ENCODE results near the gene PAX8.

The PAX8 gene

DNA sequence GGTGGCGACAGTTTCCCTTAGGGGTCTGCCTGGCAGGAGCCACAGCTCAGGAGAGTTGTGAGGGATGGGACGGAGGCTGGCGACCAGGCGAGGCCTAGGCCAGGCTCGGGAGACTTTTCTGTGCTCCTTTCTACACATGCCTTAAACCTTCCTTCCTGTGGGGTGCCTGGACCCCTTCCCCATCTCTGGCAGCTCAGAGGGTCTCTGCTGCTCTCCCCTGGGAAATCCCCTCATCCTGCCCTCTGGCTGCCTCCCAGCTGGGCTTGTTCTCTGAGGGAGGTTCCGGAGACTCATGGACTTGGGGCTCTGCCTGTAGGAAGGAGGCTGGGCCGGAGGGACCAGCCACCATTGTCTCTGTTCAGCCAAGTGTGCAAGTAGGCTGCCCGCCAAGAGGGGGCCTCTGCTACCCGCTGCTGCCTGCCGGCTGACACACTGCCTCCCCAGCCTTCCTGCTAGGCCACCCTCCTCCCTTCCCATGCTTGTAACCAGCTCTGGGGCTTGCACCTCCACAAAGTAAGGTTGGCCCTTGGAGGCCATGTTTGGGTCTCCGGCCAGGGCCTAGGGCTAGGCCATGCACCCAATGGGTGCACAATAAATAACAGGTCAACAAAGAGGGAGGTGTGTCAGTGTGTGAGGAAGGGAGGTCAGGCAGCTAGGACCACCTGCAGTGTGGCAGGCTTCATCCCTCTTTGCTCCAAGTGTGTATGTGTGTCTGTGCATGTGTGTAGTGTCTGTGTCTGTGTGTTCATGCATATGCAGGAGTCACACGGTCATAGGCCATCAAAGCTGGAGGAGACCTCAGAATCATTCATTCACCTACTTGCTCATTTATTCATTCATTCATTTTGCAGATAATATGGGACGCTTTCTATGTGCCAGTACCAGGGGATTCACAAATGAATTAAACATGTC is 76.2 kb downstream of the PAX8 start:
- no peak for DNase-seq

DNA sequence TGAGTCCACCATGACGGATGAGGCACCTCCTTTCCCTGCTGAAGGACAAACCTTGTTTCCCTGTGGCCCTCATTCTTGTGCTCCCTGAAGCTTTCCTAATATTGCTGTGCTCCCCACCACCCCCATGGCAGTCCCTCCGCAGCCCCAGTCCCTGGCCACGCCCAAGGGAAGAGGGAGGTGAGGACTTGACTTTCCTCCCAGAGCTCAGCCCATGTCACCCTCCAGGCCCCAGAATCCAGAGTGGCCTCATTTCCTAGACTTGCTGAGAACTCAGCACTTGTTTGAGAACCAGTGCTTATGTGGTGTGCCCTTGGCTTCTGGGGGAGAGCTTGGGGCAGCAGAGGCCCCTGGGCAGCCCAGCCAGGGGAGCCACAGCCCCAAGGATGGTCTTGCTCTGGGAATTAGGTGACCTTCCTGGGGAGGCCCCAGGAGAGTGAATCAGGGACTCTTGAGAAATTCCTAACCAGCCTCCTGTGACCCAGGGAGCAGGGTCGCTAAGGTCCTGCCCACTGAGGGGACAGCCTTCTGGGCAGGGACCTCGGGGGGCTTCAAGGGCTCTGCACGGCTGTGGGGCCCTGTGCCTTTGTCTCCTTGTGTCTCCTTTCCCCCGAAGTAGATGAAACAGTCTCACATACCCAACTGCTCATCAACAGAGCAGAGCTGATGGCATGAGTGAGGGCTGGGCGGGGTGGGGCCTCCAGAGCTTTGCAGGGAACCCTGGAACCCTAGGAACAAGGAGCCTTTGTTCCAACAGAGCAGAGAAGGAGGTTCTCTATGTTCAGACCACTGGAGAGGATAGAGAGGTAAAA is 77.0 kb downstream of the PAX8 start:
- DNase-seq, result no peak

DNA sequence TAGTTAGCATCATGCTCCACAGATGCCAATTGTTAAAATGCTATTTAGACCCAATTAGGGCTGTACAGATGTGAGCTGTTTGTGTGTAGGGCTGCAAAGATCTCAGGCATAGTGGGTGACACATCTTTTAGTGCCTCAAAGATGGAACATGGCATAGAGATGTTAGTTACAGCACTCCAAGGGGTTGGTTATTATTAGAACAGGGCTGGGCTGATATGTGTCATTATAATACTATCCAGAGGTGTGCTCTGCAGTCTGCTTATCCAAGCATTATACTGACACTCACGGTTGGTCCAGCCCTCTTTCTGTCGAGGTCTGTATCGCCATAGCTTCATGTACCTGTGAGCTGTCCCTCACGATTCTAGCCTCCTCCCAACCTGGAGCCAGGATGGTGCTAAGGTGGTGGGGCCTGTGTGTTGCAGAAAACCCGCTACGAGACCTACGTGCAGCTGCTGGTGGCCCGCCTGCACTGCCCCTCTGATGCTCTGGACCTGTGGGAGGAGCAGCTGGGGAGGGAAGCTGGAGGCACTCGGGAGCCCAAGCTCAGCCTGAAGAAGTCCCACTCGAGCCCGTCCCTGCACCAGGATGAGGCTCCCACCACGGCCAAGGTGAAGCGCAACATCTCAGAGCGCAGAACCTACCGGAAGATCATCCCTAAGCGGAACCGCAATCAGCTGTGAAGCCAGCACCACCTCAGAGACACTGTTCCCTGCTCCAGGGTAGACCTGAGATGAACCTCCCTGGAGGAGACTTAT is 77.8 kb downstream of the PAX8 start:
- no peak for DNase-seq

- DNase-seq, result no peak
Observed at GRCh38 chr2:113200236-113200635, 78.5 kb downstream of the PAX8 start.

GRCh38 chr2:113198790-113199612 is 79.7 kb downstream of the PAX8 start:
- DNase-seq, result no peak

GRCh38 chr2:113198048-113198789 is 80.5 kb downstream of the PAX8 start:
- DNase-seq, result no peak

DNA sequence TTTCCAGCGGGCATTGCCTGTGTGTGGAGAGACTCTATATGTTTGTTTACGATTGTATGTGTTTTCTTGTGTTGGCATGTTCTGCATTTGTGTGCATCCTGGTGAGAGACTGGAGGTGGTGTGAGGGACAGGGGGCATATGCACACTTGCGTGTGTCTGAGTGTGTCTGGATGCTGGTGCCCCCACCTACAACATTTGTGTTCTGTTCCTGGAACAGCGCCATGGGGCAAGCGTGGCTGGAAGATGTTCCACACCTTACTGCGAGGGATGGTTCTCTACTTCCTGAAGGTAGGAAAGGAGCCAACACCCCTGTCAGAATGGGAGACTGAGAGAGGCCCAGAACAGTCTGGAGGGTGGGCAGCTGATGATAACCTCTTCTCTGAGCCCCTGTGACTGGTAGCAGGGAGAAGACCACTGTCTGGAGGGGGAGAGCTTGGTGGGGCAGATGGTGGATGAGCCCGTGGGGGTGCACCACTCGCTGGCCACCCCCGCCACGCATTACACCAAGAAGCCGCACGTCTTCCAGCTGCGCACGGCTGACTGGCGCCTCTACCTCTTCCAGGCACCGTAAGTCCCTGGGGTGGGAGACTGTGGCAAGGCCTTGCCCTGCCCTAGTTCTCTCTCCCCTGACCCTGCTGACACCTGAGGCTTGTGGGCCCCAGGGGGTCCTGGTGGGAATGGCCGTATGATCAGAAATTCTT is 81.2 kb downstream of the PAX8 start:
- DNase-seq, result no peak

GRCh38 chr2:113196839-113197238 is 81.9 kb downstream of the PAX8 start:
- no peak for DNase-seq

GRCh38 chr2:113195923-113196501 is 82.7 kb downstream of the PAX8 start:
- no peak for DNase-seq

DNA sequence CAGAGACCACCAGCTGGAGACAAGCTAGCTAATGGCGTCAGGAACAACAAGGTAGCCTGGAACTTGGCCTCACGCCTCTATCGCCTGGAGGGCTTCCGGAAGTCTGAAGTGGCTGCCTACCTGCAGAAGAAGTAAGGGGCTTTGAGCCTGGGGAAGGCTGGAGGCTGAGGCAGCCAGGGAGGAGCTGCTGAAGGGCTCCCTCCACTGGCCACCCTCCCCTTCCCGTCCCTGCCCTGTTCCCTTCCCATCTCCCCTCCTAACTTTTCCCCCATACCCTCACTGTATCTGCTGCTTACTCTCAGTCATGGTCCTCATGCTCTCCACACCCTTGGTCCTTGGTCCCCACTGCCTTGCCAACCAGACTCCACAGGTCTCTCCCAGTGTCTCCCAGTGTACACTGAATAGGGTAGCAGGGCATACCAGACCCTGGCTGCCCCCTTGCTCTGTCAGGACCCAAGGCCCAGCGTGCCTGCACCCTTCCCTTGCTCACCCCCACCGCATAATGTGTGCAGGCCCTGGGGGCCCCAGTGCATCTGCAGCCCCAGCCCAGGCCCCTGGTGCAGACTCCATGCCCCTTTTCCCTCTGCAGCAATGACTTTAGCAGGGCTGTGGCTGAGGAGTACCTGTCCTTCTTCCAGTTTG is 86.1 kb downstream of the PAX8 start:
- no peak for DNase-seq

DNA sequence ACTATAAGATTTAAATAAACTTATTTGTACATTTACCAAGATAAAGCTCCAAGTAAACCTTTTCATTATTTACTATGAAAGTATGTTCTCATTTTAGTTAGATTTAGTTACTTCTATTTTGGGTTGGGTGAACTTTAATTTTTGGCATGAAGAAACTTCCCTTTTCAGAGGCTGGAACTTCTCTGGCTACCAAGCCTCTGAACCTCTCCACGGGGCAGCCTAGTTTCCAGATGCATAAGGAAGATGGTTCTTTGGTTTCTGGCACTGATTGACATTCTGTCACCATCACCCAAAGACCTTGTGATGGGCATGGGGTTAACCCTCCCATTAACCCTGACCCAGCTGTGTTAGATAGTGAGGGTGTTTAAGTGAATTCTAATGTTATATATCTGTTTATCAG is 87.8 kb downstream of the PAX8 start:
- no peak for DNase-seq

DNA sequence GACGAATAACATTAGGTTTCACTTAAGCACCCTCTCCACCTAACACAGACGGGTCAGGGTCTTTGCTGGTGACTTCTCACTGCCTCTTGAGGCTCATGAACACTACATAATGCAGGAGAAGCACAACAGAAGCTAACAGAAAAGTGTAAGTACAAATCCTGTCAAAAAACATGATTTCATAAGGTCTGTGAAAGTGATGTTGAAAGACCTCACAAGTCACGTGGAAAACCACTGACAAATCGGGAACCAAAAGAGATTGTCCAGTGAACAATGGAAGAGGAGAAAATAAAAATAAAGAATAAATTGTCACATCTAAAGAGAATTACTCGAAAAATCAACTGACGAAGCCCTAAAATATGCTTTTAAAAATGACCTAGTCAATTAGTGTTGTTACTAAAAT is 91.0 kb downstream of the PAX8 start:
- DNase-seq, result no peak

- DNase-seq, result no peak
Observed at GRCh38 chr2:113186433-113186796, 92.3 kb downstream of the PAX8 start.

DNA sequence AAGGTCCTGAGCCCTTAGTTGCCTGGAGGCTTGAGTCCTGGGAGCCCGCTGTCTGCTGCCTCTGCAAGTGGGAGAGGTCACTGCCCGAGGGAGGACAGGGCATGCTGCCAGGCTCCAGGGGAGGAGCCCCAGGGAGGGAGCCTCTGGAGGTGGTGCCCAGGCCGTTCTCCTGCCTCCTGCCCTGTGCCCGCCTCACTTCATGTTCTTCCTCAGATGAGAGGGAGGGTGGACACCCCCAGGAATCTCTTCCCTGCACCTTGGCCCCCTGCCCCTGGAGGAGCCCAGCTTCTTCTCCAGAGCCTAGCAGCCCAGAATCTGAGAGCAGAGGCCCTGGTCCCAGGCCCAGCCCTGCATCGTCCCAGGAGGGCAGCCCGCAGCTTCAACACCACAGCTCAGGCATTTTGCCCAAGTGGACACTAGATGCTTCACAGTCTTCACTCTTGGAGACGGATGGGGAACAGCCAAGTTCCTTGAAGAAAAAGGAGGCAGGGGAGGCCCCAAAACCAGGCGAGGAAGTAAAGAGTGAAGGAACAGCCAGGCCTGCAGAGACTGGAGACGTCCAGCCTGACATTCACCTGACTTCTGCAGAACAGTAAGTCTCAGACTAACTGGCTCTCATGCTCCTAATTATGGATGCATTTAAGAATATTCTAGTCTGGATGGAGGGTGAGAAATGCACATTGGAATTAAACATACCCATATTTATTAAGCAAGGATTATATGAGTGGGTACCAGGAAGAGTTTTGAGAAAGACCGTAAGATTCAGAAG is 92.9 kb downstream of the PAX8 start:
- DNase-seq, result no peak

DNA sequence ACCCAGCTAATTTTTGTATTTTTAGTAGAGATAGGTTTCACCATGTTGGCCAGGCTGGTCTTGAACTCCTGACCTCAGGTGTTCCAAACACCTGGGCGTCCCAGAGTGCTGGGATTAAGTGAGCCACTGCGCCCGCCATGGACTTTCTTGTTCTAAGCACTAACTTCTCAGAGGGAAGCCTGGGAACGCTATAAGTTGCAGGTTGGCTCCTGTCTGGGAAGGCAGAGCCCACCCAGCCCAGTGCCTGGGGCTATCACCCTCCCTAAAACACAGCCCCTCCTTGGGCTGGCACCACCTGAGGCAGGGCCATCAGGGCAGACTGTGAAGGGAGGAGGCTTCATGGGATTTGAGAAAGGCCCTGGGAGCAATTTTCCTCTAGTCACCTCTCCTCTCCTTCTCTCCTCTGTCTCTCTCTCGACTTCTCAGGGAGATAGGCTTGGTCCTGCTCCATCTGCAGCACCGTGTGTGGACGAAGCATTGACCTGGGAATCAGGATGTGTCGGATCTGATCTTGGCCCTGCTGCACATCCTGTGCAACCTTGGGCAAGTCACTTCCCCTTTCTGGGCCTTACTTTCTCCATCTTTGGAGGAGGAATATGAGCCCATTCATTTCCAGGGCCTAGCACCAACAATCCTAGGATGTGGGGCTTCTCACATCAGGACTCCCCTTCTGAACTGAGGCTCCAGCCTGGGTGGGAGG is 94.0 kb downstream of the PAX8 start:
- no peak for DNase-seq

DNA sequence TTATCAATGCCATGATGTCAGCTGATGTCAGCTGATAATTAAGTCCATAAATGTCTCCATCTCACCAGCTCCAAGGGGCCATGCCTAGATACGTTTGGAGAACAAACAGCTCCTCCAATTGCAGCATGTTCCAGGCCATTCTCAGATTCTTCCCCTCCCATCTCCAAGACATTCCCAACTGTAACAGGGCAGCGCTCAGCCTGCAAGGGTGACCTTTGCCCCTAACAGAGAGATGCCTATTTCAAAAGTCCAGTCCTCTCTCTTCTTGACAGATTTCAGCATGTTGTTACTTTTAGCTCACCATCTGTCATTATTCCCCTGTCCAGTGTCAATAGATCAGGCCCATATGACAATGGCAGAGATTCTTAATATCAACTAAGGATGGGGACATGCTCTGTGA is 95.0 kb downstream of the PAX8 start:
- no peak for DNase-seq

DNA sequence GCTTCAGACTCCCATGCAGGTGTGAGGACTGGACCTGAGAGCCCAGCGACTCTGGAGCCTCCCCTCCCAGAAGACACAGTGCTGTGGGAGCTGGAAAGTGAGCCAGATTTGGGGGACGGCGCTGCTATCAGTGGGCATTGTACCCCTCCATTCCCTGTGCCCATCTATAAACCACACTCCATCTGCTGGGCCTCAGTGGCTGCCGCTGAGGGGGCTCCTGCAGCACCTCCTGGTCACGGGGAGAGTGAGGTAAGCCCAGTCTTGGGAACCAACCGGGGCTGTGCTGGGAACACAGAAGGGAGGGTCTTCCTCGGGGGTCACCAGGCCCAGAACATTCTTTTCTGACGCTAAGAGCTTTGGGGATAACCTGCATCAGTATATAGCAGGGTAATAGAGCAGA is 95.5 kb downstream of the PAX8 start:
- DNase-seq, result no peak

GRCh38 chr2:113182471-113183260 is 96.1 kb downstream of the PAX8 start:
- DNase-seq, result no peak

Measured in OCI-M1 (cell line).